ENCODE data around the gene WLS. TPM values are rescaled to one million over a fixed set of nuclear protein-coding genes. Genes with fewer than 3 reads are reported as not detected.

The WLS gene
- total RNA-seq, 1 experiment from 2014 or later, result 26.7 TPM

DNA sequence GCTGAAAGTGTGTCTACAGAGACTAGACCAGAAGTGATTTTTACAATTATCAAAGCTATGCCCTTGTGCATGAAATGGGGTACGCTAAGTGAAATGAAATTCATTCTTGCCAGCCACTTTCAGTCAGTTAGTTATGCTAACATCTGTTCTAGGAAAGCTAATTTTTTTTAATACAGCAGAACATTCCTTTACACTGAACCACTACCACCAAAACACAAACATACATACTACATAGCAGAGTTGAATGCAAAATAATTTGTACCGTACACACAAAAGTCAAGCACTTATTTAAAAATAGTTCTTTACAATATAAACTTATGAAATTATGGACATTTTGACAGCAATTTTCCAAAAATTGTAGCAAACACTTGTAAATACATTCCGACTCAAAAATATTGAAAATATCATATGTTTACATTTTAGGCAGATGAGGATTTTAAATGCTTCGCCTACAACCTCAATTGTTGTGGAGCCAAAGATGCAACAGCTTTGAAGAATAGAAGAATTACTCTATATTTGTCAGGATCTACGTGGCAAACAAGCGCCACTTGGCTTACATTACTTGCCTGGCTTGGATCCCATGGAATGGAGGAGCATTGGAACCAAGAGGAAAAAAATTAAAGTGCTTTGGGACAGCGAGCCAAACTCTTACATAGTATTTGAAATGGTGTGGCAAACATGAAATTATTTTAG is 30.6 kb downstream of the WLS start:
- no peaks in the 10 kb centered on the region for H3K9me3 ChIP-seq (replicated peaks)
- peaks cover 46% of the 10 kb centered on the region for H3K4me1 ChIP-seq (replicated peaks)
- H3K27ac ChIP-seq, result no peak overlapping the region
- no peak for DNase-seq (ENCODE audit: low read depth in 1 of 2, low spot score in 2 of 2)
- no peaks in the 10 kb centered on the region for H3K36me3 ChIP-seq
- no peaks in the 10 kb centered on the region for H3K27me3 ChIP-seq (replicated peaks)
- no peak overlapping the region for H3K4me3 ChIP-seq

DNA sequence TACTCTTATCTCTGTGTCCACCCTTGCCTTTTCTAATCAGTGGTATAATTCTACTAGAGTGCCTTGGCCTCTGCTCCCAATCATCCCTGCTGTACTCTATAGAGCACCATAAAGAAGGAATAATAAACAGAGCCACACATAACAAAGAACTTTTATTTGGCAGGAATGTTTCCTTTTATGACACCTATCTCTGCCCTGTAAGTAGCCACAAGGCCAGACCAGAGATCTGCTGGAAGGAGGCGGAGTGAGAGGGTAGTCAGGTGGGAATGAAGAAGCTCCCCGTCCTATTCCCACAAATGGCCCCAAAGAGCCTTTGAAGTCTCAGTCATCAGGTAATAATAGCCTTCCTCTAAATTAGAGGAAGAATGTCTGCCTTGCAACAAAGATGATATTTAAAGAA is 32.7 kb downstream of the WLS start:
- DNase-seq (ENCODE audit: low read depth in 1 of 2, low spot score in 2 of 2), result no peak
- no peak overlapping the region for H3K27ac ChIP-seq
- no peaks in the 10 kb centered on the region for H3K9me3 ChIP-seq (replicated peaks)
- no peaks in the 10 kb centered on the region for H3K36me3 ChIP-seq
- H3K4me1 ChIP-seq (replicated peaks), result peaks cover 48% of the 10 kb centered on the region
- no peak overlapping the region for H3K4me3 ChIP-seq
- no peaks in the 10 kb centered on the region for H3K27me3 ChIP-seq (replicated peaks)

DNA sequence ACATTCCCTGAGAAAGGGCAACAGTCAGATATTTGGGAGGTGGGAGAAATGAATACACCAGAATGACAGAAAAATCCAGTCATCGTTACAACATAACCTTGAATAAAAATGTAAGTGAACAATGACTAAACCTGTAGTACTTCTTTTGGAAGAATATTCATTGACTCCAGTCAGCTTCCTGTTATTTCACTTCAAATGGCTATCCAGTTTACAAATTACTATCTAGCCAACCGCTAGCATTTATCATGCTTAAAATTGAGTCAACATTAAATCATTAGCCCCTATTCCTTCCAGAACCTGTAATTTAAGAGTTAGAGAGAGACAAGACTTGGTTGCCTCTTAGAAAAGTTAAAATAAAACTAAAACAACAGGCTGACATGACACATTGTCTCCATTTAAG is 33.6 kb downstream of the WLS start:
- no peaks in the 10 kb centered on the region for H3K27me3 ChIP-seq (replicated peaks)
- DNase-seq (ENCODE audit: low read depth in 1 of 2, low spot score in 2 of 2), result no peak
- H3K36me3 ChIP-seq, result no peaks in the 10 kb centered on the region
- no peaks in the 10 kb centered on the region for H3K9me3 ChIP-seq (replicated peaks)
- H3K4me1 ChIP-seq (replicated peaks), result peaks cover 48% of the 10 kb centered on the region
- H3K27ac ChIP-seq, result no peak overlapping the region
- H3K4me3 ChIP-seq, result no peak overlapping the region

DNA sequence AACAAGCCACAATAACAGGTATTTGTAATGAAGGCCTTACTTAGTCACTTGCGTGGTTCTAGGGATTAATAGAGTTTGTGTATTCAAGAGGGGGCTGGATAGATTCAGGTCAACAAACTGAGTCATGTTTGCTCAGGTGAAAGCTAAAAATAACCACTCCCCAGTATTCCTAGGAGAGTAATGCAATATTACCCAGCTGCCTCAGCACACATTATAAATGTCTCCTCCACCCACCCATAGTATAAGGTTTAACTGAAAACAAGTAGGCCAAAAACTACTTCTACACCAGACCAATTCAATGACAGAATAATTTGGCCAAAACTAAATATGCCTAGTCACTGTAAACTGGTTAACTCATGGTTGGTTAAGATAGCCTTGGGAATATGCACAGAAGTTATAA is 34.4 kb downstream of the WLS start:
- Histone ChIP-seq H3K36me3 (peaks cover 2% of the 10 kb centered on the region; the same call in 1 of the 2 replicates), H3K9me3 (replicated peaks) (no peaks in the 10 kb centered on the region), H3K4me1 (replicated peaks) (peaks cover 48% of the 10 kb centered on the region), H3K27ac (no peak overlapping the region), H3K27me3 (replicated peaks) (no peaks in the 10 kb centered on the region), H3K4me3 (no peak overlapping the region)
- DNase-seq (ENCODE audit: low read depth in 1 of 2, low spot score in 2 of 2), result no peak

DNA sequence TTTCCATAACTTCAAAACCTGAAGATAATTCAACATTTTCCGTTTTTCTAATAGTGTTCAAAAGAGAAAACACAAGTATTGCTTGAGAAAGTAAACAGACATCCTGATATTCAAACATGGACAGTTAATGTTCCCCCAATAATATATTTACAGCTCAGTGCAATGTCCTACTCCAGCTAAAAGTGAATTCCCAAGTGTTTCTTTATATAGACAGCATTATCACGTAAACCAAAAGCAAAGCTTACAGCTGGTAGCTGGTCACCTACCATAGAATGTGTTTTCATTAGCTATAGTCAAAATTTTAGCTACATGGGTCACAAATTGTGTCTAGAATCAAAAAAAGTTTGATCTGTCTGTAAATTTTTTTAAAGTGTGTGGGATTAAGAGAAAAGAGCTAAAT is 34.9 kb downstream of the WLS start:
- H3K36me3 ChIP-seq, result peaks cover 2% of the 10 kb centered on the region; the same call in 1 of the 2 replicates
- no peak for DNase-seq (ENCODE audit: low read depth in 1 of 2, low spot score in 2 of 2)
- 0 out of 2 replicates have a peak overlapping the region, but pooled peaks have one; percentile 20 for H3K27ac ChIP-seq
- H3K4me3 ChIP-seq, result no peak overlapping the region
- no peaks in the 10 kb centered on the region for H3K9me3 ChIP-seq (replicated peaks)
- H3K27me3 ChIP-seq (replicated peaks), result no peaks in the 10 kb centered on the region
- H3K4me1 ChIP-seq (replicated peaks), result peaks cover 48% of the 10 kb centered on the region

DNA sequence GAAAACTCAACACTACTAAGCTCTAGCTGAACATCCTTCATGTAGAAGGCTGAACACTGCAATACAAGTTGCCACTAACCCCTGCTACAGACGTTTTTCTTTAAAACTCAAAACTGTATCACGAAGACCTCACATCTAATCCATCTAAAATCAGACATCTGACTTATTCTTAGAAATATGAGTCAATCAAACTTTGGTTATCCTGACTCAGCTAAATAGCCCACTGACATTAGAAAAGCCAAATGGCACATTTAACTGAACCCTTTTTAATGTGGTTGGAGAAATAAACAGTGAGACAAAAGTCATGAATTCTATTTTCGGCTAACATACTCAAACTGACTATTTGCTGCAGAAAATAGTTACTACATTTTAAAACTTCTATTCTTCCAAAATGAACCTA is 35.6 kb downstream of the WLS start:
- H3K27me3 ChIP-seq (replicated peaks), result no peaks in the 10 kb centered on the region
- no peak overlapping the region for H3K4me3 ChIP-seq
- peak in 1 of 2 experiments; percentile 38 for DNase-seq (ENCODE audit: low read depth in 1 of 2, low spot score in 2 of 2)
- H3K27ac ChIP-seq, result peak overlapping the region; percentile 20; the same call in 1 of the 2 replicates
- no peaks in the 10 kb centered on the region for H3K9me3 ChIP-seq (replicated peaks)
- H3K36me3 ChIP-seq, result peaks cover 6% of the 10 kb centered on the region
- H3K4me1 ChIP-seq (replicated peaks), result peaks cover 42% of the 10 kb centered on the region

DNA sequence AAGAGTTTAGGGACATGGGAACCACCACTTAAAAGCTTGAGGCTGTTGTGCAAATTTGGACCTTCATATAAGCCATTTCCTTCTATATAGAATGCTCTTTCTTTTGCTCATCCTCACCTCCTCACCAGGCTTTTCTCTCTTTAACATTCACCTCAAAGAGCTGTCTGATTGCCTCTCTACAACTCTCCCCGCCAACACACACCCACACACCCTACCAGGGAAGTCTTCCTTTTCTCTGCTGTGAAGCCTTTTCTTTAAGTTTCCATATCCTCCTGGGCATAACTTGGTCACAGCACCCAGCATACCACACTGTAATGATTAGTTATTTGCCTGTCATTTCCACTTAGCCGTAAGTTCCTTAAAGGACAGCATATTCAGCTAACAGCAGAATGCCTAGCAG is 40.6 kb downstream of the WLS start:
- no peaks in the 10 kb centered on the region for H3K9me3 ChIP-seq (replicated peaks)
- no peak for DNase-seq (ENCODE audit: low read depth in 1 of 2, low spot score in 2 of 2)
- H3K27me3 ChIP-seq (replicated peaks), result no peaks in the 10 kb centered on the region
- H3K36me3 ChIP-seq, result peaks cover 13% of the 10 kb centered on the region
- H3K4me3 ChIP-seq, result no peak overlapping the region
- no peak overlapping the region for H3K27ac ChIP-seq
- peaks cover 17% of the 10 kb centered on the region for H3K4me1 ChIP-seq (replicated peaks)

DNA sequence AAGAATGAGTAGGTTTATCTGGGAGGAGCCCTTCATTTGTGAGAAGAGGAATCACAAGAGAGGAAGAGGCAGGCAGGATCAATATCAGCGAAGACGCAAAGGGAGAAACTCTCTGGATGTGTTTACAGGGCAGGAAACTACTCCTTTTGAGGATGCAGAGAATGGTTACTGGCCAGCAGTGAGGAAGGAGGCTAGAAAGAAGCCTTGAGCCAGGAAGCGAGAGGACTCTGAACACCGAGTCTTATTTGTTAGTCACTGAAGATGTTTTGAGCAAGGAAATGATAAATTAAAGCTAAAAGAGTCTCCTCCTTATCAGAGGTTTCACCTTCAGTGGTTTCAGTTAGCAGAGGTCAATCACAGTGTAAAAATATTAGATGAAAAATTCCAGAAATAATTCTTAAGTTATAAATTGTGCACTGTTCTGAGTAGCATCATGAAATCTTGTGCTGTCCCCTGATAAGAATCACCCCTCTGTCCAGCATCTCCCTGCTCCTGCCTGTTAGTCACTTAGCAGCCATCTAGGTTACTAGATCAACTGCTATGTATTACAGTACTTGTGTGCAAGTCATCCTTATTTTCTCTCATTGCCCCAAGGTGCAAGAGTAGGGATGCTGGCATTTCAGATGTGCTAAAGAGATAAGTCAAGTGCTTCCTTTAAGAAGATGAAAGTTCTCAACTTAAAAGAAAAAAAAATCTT is 43.5 kb downstream of the WLS start:
- Histone ChIP-seq H3K4me1 (replicated peaks) (peaks cover 14% of the 10 kb centered on the region), H3K9me3 (replicated peaks) (no peaks in the 10 kb centered on the region), H3K27ac (peak overlapping the region; percentile 48), H3K27me3 (replicated peaks) (no peaks in the 10 kb centered on the region), H3K36me3 (peaks cover 13% of the 10 kb centered on the region), H3K4me3 (no peak overlapping the region)
- no peak for DNase-seq (ENCODE audit: low read depth in 1 of 2, low spot score in 2 of 2)

DNA sequence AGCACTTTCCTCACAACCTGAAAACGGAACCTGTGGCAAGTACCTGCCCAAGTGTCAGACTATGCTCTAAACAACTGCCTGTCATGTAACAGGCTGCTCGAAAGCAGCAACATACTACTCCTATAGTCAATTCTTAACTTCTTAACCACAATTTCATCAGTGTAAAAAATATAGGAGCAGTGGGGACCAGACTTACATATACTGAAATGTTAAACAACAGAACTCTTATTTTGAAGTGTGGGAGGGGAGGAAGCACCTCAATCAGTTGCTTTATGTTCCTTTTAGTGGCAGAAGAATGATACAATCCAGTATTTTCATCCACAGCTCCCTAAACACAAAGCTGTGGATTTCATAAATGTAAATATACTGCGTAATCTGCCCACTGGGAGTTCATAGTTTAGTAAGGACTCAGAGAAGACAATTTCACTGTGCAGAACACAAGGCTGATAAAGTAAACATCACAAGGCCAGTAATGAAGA is 44.2 kb downstream of the WLS start:
- H3K27me3 ChIP-seq (replicated peaks), result no peaks in the 10 kb centered on the region
- H3K4me1 ChIP-seq (replicated peaks), result peaks cover 14% of the 10 kb centered on the region
- H3K4me3 ChIP-seq, result no peak overlapping the region
- H3K36me3 ChIP-seq, result peaks cover 11% of the 10 kb centered on the region; the same call in 1 of the 2 replicates
- H3K9me3 ChIP-seq (replicated peaks), result no peaks in the 10 kb centered on the region
- peak overlapping the region; percentile 48 for H3K27ac ChIP-seq
- DNase-seq (ENCODE audit: low read depth in 1 of 2, low spot score in 2 of 2), result peak in 1 of 2 experiments; percentile 60

DNA sequence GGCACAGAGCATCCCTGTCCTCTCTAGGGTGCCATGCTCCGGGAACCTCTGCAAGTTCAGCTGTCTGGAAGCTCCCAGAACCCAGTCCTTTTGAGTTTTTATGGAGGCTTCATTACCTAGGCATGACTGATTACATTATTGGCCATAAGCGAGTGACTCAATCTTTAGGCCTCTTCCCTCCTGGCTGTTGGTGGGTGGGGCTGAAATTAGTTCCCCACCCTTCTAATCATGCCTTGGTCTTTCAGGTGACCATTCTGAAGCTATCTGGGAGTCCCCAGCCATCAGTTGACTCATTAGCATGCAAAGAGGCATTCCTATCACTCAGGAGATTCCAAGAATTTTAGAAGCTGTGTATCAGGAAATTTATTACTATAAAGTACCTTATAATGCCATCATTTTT is 46.6 kb downstream of the WLS start:
- peaks cover 14% of the 10 kb centered on the region for H3K4me1 ChIP-seq (replicated peaks)
- H3K27me3 ChIP-seq (replicated peaks), result no peaks in the 10 kb centered on the region
- no peaks in the 10 kb centered on the region for H3K9me3 ChIP-seq (replicated peaks)
- peaks cover 7% of the 10 kb centered on the region; the same call in 1 of the 2 replicates for H3K36me3 ChIP-seq
- no peak for DNase-seq (ENCODE audit: low read depth in 1 of 2, low spot score in 2 of 2)
- H3K4me3 ChIP-seq, result no peak overlapping the region
- no peak overlapping the region for H3K27ac ChIP-seq

DNA sequence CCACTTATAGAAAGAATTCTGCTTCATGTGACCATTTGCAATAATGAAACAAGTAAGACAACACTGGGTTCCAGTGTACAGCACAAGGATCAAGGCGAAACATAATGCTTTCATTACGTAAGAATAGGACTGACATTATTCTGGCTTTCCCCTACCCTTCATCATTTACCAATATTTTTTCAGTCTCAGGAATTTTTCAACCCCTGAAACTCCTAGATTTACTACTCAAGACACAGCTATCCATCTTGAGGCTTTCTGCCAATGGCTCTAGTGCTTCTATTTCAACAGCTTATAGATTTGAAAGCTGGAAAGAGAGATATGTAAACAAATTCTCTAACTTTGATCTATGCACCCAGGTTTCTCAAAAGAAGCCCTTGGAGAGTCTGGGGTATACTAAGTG is 48.4 kb downstream of the WLS start:
- Histone ChIP-seq H3K36me3 (no peaks in the 10 kb centered on the region), H3K27me3 (replicated peaks) (no peaks in the 10 kb centered on the region), H3K27ac (no peak overlapping the region), H3K4me3 (no peak overlapping the region), H3K9me3 (replicated peaks) (no peaks in the 10 kb centered on the region), H3K4me1 (replicated peaks) (peaks cover 13% of the 10 kb centered on the region)
- DNase-seq (ENCODE audit: low read depth in 1 of 2, low spot score in 2 of 2), result no peak

DNA sequence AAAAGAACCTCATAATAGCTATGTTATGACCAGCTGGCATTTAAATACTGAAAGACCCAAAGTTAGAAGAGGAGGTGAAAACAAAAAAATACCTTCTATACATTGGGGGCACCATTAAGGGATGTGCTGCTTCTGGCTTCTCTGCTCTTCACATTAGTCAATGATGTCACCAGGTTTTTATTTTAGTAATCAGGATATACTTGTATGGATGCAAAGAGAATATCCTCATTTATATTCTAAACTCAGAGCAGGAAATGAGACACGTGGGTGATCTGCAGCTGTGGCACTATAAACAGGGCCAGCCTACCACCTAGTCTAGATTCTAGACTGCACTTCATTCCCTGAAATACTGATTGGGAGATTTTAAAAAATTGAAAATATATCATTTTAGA is 51.2 kb downstream of the WLS start:
- no peaks in the 10 kb centered on the region for H3K9me3 ChIP-seq (replicated peaks)
- H3K27me3 ChIP-seq (replicated peaks), result no peaks in the 10 kb centered on the region
- no peak overlapping the region for H3K4me3 ChIP-seq
- no peak for DNase-seq (ENCODE audit: low read depth in 1 of 2, low spot score in 2 of 2)
- H3K4me1 ChIP-seq (replicated peaks), result peaks cover 11% of the 10 kb centered on the region
- H3K36me3 ChIP-seq, result no peaks in the 10 kb centered on the region
- H3K27ac ChIP-seq, result no peak overlapping the region

DNA sequence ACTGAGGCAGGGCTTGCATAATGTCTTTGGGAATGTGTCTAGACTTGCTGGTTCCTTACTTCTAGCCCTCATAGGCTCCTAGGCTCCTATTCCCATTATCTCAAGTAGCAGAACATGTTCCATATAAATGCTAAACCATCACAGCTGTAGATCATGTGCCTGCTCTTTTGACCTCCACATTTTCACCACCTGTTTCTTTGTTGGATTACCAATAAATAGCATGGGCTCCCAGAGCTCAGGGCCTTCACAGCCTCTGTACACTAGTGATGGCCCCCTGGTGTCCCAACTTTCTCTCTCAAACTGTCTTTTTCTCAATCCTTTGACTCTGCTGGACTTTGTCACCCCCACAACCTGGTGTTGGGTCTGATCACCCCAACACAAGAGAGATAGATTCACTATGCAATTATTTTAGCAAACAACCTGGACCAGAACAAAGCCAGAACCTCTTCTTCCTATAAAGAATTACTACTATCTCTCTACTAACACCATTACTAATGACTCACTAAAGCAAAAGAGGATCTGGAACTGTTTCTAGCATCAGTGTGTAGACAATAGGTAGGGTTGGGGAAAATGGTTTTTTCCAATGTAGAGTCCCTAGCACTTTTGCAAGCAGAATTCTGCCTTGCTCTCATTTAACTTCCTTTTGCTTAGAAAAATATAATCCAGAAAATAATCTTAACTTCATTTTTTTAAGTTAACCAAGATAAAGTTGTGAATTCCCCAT is 51.7 kb downstream of the WLS start:
- peaks cover 11% of the 10 kb centered on the region for H3K4me1 ChIP-seq (replicated peaks)
- H3K27me3 ChIP-seq (replicated peaks), result no peaks in the 10 kb centered on the region
- no peaks in the 10 kb centered on the region for H3K36me3 ChIP-seq
- H3K27ac ChIP-seq, result no peak overlapping the region
- no peak for DNase-seq (ENCODE audit: low read depth in 1 of 2, low spot score in 2 of 2)
- H3K4me3 ChIP-seq, result no peak overlapping the region
- H3K9me3 ChIP-seq (replicated peaks), result no peaks in the 10 kb centered on the region
